NK-92 (cell line): ENCODE measurements around the gene FASN.

Source experiments
- DNase-seq: peaks from one replicate; lab custom pipeline; 2025; ENCODE audit not compliant: unreplicated experiment; lab: John Stamatoyannopoulos, UW

The FASN gene

DNA sequence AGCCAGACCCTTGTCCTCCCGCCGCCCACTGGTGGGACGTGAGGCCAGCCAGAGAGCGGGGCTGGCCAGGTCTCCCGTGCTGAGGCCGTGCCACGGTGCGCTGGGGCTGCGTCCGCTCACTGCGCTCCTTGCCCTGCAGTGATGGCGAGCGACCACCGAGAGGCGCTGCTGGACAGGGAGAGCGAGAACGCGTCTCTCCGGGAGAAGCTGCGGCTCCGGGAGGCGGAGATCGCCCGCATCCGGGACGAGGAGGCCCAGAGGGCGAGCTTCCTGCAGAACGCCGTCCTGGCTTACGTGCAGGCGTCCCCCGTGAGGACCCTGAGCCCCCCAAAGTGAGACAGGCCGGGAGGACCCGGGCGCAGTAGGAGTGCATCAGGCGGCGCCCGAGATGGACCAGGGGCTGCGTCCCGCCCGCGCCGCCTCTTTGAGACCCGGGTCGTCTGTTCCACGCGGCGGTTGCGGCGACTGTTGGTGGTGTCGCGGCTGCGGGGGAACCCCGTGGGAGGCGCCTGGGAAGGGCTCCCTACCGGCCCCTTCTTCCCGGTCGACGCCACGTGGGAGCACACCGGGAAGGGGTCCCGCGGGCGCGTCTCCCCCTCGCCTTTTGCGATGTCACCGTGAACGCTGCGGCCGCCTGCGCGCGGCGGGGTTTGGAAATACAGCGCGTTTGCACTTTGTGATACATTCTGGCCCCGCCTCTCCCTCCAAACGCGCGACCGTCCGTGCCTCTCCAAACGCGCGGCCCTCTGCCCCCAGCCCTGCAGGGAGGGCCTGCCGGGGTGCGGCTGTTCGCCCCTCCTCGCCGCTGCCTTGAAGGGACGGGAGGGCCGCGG, 67.3 kb downstream of the FASN start:
- no peak for DNase-seq

DNA sequence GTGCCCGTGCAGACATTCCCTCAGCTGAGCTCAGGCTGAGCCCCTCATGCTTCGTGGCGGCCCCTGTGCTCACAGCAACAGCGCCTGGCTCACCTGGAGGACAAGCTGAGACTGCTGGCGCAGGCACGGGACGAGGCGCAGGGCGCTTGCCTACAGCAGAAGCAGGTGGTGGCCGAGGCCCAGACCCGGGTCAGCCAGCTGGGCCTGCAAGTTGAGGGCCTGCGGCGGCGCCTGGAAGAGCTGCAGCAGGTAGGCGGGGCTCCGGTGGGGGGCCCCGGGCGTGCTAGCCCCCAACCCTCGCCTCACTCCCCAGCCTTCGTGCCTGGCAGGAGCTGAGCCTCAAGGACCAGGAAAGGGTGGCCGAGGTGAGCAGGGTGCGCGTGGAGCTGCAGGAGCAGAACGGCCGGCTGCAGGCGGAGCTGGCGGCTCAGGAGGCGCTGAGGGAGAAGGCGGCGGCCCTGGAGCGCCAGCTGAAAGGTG, 68.0 kb downstream of the FASN start:
- DNase-seq: no peak

GRCh38 chr17:82029391-82029790, 68.6 kb downstream of the FASN start:
- no peak for DNase-seq

- DNase-seq: no peak
Measured at GRCh38 chr17:82028966-82029365, 69.1 kb downstream of the FASN start.
